Body of pancreas (tissue), 4 donors: ENCODE measurements around the gene NAT8L.

ENCODE experiments used
- POLR2A ChIP-seq, 3 donors: fragments of 450-650 bp; IDR thresholded peaks; one replicate each; pipeline ENCODE4 v1.6.1; 2016; ENCODE audit warnings: antibody characterized with exemption in 3 of 3, mild to moderate bottlenecking in 2 of 3
- TF ChIP-seq, protein P1 (sequence below), 7 experiments: fragments of 450-650 bp in 4 of 7; fragments of 200-600 bp in 3 of 7; sonication (generic) in 3 of 7; IDR thresholded peaks; one replicate each; pipeline ENCODE4 v1.5.1; 2016 to 2019; ENCODE audit warnings: antibody characterized with exemption in 7 of 7

GRCh38 chr4:2093265-2093664 lies 34.1 kb downstream of the NAT8L start:
- TF ChIP-seq, protein P1, sequence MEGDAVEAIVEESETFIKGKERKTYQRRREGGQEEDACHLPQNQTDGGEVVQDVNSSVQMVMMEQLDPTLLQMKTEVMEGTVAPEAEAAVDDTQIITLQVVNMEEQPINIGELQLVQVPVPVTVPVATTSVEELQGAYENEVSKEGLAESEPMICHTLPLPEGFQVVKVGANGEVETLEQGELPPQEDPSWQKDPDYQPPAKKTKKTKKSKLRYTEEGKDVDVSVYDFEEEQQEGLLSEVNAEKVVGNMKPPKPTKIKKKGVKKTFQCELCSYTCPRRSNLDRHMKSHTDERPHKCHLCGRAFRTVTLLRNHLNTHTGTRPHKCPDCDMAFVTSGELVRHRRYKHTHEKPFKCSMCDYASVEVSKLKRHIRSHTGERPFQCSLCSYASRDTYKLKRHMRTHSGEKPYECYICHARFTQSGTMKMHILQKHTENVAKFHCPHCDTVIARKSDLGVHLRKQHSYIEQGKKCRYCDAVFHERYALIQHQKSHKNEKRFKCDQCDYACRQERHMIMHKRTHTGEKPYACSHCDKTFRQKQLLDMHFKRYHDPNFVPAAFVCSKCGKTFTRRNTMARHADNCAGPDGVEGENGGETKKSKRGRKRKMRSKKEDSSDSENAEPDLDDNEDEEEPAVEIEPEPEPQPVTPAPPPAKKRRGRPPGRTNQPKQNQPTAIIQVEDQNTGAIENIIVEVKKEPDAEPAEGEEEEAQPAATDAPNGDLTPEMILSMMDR (IDR thresholded peaks at IDR 0.05): no peak
- no peak for TF ChIP-seq POLR2A (IDR thresholded peaks at IDR 0.05)
